H1 (cell line): Measurements from ENCODE around the gene LCN12. TPM values are rescaled to one million over a fixed set of nuclear protein-coding genes. Genes with fewer than 3 reads are reported as not detected.

Source experiments
- CTCF ChIA-PET: fragments of 300-600 bp; sonication (Branson Sonifier 250); formaldehyde crosslinking; loops from one replicate; lab custom pipeline; 2021; ENCODE audit not compliant: partially characterized antibody; lab: Charles Lee
- POLR2A ChIA-PET: fragments of 300-600 bp; sonication (Branson Sonifier 250); formaldehyde crosslinking; loops from one replicate; lab custom pipeline; 2021; ENCODE audit warnings: inconsistent platforms; ENCODE audit not compliant: partially characterized antibody; lab: Charles Lee
- DNase-seq, 2 experiments: peaks; one replicate each; pipeline versions ENCODE4 v3.0.0 to v3.0.0-alpha.2; 2010 to 2022; ENCODE audit warnings: low spot score in 2 of 2, low read depth in 1 of 2, mixed read lengths in 1 of 2
- FAIRE-seq: peaks from 2 replicates; lab custom pipeline; 2011; peaks lifted over from hg19 to GRCh38; lab: Jason Lieb, UNC
- H2AFZ ChIP-seq: 2 replicates; pipeline ENCODE4 v1.8.1; 2012; ENCODE audit warnings: low read length, inconsistent platforms
- H2AK5ac ChIP-seq: 2 replicates; pipeline ENCODE4 v1.6.1; 2013; ENCODE audit warnings: low read depth, low read length
- H2BK120ac ChIP-seq: replicated peaks from 2 replicates; pipeline ENCODE3; 2013; ENCODE audit warnings: low read depth, low read length, inconsistent platforms
- H2BK12ac ChIP-seq: 2 replicates; pipeline ENCODE4 v1.6.1; 2013; ENCODE audit warnings: low read depth, low read length
- H2BK15ac ChIP-seq: 2 replicates; pipeline ENCODE4 v1.6.1; 2013; ENCODE audit warnings: low read length
- H2BK20ac ChIP-seq: 2 replicates; pipeline ENCODE4 v1.6.1; 2013; ENCODE audit warnings: low read length
- H2BK5ac ChIP-seq: 2 replicates; pipeline ENCODE4 v1.6.1; 2013; ENCODE audit warnings: low read depth, low read length
- H3K14ac ChIP-seq: 2 replicates; pipeline ENCODE4 v1.6.1; 2013; ENCODE audit warnings: inconsistent platforms; ENCODE audit not compliant: insufficient read length
- H3K18ac ChIP-seq: 2 replicates; pipeline ENCODE4 v1.6.1; 2013; ENCODE audit warnings: low read length; ENCODE audit errors: extremely low read depth
- H3K23ac ChIP-seq: 2 replicates; pipeline ENCODE4 v1.6.1; 2013; ENCODE audit warnings: inconsistent platforms; ENCODE audit not compliant: insufficient read length
- H3K23me2 ChIP-seq: 2 replicates; pipeline ENCODE4 v1.6.1; 2013; ENCODE audit warnings: low read depth, low read length
- H3K27ac ChIP-seq: 2 replicates; pipeline ENCODE4 v1.6.1; 2011; ENCODE audit warnings: low read depth, low read length, inconsistent platforms
- H3K27me3 ChIP-seq, 4 experiments: replicated peaks in 1 of 4; 1 replicate in 1 of 4; 2 replicates in 3 of 4; pipeline versions ENCODE4 v1.6.1 to v1.8.1; 2011 to 2013; ENCODE audit warnings: low read length in 3 of 4, mild to moderate bottlenecking in 3 of 4, inconsistent platforms in 2 of 4, mixed read lengths in 2 of 4, moderate library complexity in 1 of 4; ENCODE audit not compliant: control insufficient read depth in 3 of 4, insufficient read depth in 3 of 4; ENCODE audit errors: extremely low read depth in 1 of 4
- H3K36me3 ChIP-seq, 4 experiments: 2 replicates each; pipeline versions ENCODE4 v1.6.1 to v1.8.1; 2011 to 2013; ENCODE audit warnings: mild to moderate bottlenecking in 4 of 4, low read length in 3 of 4, moderate library complexity in 2 of 4, control low read depth in 1 of 4, inconsistent platforms in 1 of 4; ENCODE audit not compliant: insufficient read depth in 4 of 4, control insufficient read depth in 2 of 4
- H3K4ac ChIP-seq: replicated peaks from 2 replicates; pipeline ENCODE3; 2013; ENCODE audit warnings: low read length, low read depth, mixed read lengths, inconsistent platforms; ENCODE audit not compliant: insufficient read length
- H3K4me1 ChIP-seq, 4 experiments: replicated peaks in 1 of 4; 1 replicate in 1 of 4; 2 replicates in 3 of 4; pipeline versions ENCODE4 v1.6.1 to v1.8.1; 2011 to 2013; ENCODE audit warnings: low read length in 3 of 4, inconsistent platforms in 2 of 4, mixed read lengths in 1 of 4; ENCODE audit not compliant: insufficient read depth in 4 of 4, control insufficient read depth in 3 of 4
- H3K4me2 ChIP-seq, 2 experiments: 2 replicates each; pipeline versions ENCODE4 v1.6.1 to v1.8.1; 2011 to 2013; ENCODE audit warnings: low read depth in 2 of 2, low read length in 2 of 2, control low read depth in 1 of 2, inconsistent platforms in 1 of 2, mild to moderate bottlenecking in 1 of 2; ENCODE audit not compliant: insufficient read depth in 1 of 2
- H3K4me3 ChIP-seq, 4 experiments: fragments of 200-600, 300-600 bp in 1 of 4; sonication (generic), shearing (Covaris generic), sonication (Bioruptor Twin) in 1 of 4; 2 replicates each; pipeline versions ENCODE4 v1.5.1 to v1.8.1; 2011 to 2016; ENCODE audit warnings: low read length in 4 of 4, low read depth in 3 of 4, control low read depth in 2 of 4, inconsistent platforms in 2 of 4, mild to moderate bottlenecking in 2 of 4, mixed read lengths in 1 of 4, moderate library complexity in 1 of 4; ENCODE audit not compliant: insufficient read depth in 2 of 4; ENCODE audit errors: extremely low read depth in 1 of 4
- H3K56ac ChIP-seq: replicated peaks from 2 replicates; pipeline ENCODE3; 2013; ENCODE audit warnings: low read depth, mild to moderate bottlenecking, mixed read lengths, low read length, inconsistent platforms; ENCODE audit not compliant: insufficient read length
- H3K79me1 ChIP-seq: 2 replicates; pipeline ENCODE4 v1.6.1; 2013; ENCODE audit warnings: low read depth, low read length, control low read depth
- H3K79me2 ChIP-seq, 2 experiments: 2 replicates each; pipeline versions ENCODE4 v1.6.1 to v1.8.1; 2012 to 2013; ENCODE audit warnings: low read length in 2 of 2, mild to moderate bottlenecking in 2 of 2, inconsistent platforms in 1 of 2; ENCODE audit not compliant: insufficient read depth in 2 of 2, control insufficient read depth in 1 of 2
- H3K9ac ChIP-seq, 4 experiments: replicated peaks in 1 of 4; 1 replicate in 1 of 4; 2 replicates in 3 of 4; pipeline versions ENCODE4 v1.6.1 to v1.8.1; 2011 to 2013; ENCODE audit warnings: low read depth in 3 of 4, low read length in 3 of 4, control low read depth in 2 of 4, mild to moderate bottlenecking in 2 of 4, moderate library complexity in 2 of 4, inconsistent platforms in 1 of 4; ENCODE audit errors: extremely low read depth in 1 of 4
- H3K9me3 ChIP-seq, 2 experiments: 2 replicates each; pipeline versions ENCODE4 v1.6.1 to v1.8.1; 2012 to 2013; ENCODE audit warnings: mild to moderate bottlenecking in 2 of 2, moderate library complexity in 2 of 2, control low read depth in 1 of 2, inconsistent platforms in 1 of 2, low read depth in 1 of 2, low read length in 1 of 2, mixed read lengths in 1 of 2; ENCODE audit not compliant: insufficient read depth in 2 of 2
- H4K20me1 ChIP-seq, 2 experiments: replicated peaks in 1 of 2; 2 replicates each; pipeline versions ENCODE3 to v1.8.1; 2011 to 2013; ENCODE audit warnings: inconsistent platforms in 2 of 2, low read length in 2 of 2, mild to moderate bottlenecking in 1 of 2; ENCODE audit not compliant: insufficient read depth in 2 of 2, control insufficient read depth in 1 of 2
- H4K5ac ChIP-seq: 2 replicates; pipeline ENCODE4 v1.6.1; 2013; ENCODE audit warnings: low read length, low read depth, mixed read lengths, inconsistent platforms; ENCODE audit not compliant: insufficient read length
- H4K8ac ChIP-seq: 2 replicates; pipeline ENCODE4 v1.8.0; 2013; ENCODE audit warnings: mild to moderate bottlenecking, moderate library complexity, low read length, inconsistent platforms; ENCODE audit not compliant: insufficient read depth; ENCODE audit errors: extremely low read depth
- H4K91ac ChIP-seq: replicated peaks from 2 replicates; pipeline ENCODE3; 2013; ENCODE audit warnings: low read length, mixed read lengths, inconsistent platforms; ENCODE audit not compliant: insufficient read length
- BRCA1 ChIP-seq: IDR thresholded peaks from 2 replicates; pipeline ENCODE4 v1.6.1; 2012; ENCODE audit warnings: low read depth, low read length, improper control_type of control experiment
- CBX5 ChIP-seq: fragments of 300-800, 300-1000 bp; sonication (generic); IDR thresholded peaks from 2 replicates; pipeline ENCODE4 v1.7.1; 2016; ENCODE audit warnings: antibody characterized with exemption, low read length, low read depth
- CTBP2 ChIP-seq: IDR thresholded peaks from 2 replicates; pipeline ENCODE4 v1.7.0; 2011; ENCODE audit warnings: borderline replicate concordance, mild to moderate bottlenecking, moderate library complexity, mixed read lengths, low read length; ENCODE audit not compliant: insufficient read depth, insufficient read length
- E2F6 ChIP-seq: IDR thresholded peaks from 2 replicates; pipeline ENCODE4 v1.6.1; 2012; ENCODE audit warnings: inconsistent platforms
- FOSL1 ChIP-seq: IDR thresholded peaks from 2 replicates; pipeline ENCODE4 v1.6.1; 2011; ENCODE audit warnings: mild to moderate bottlenecking, low read depth, low read length, moderate library complexity; ENCODE audit not compliant: insufficient read depth
- HDAC6 ChIP-seq: IDR thresholded peaks from one replicate; pipeline ENCODE4 v1.7.1; 2012; ENCODE audit warnings: low read depth, mild to moderate bottlenecking, inconsistent platforms, low read length, moderate library complexity
- JUN ChIP-seq: IDR thresholded peaks from 2 replicates; pipeline ENCODE4 v1.6.1; 2011; ENCODE audit warnings: low read depth, mild to moderate bottlenecking, improper control_type of control experiment, low read length
- KDM1A ChIP-seq: fragments of 200-600, 300-600 bp; sonication (generic); IDR thresholded peaks from 2 replicates; pipeline ENCODE4 v1.7.1; 2016; ENCODE audit warnings: mild to moderate bottlenecking, low read length, borderline replicate concordance
- KDM4A ChIP-seq: IDR thresholded peaks from one replicate; pipeline ENCODE4 v1.7.1; 2012; ENCODE audit warnings: low read depth, mild to moderate bottlenecking, moderate library complexity, low read length, inconsistent platforms; ENCODE audit not compliant: severe bottlenecking
- POLR2AphosphoS5 ChIP-seq: IDR thresholded peaks from 2 replicates; pipeline ENCODE4 v1.6.1; 2011; ENCODE audit warnings: low read depth, low read length
- RNF2 ChIP-seq: fragments of 200-900, 300-1000 bp; sonication (generic); IDR thresholded peaks from 2 replicates; pipeline ENCODE4 v1.7.1; 2016; ENCODE audit warnings: borderline replicate concordance, low read depth, mild to moderate bottlenecking, antibody characterized with exemption, low read length; ENCODE audit not compliant: poor library complexity, severe bottlenecking; ENCODE audit errors: missing control alignments
- SP4 ChIP-seq: IDR thresholded peaks from 2 replicates; pipeline ENCODE4 v1.6.1; 2012; ENCODE audit warnings: low read length, inconsistent platforms
- TAF7 ChIP-seq: optimal IDR thresholded peaks from 2 replicates; pipeline ENCODE3; 2011; ENCODE audit warnings: low read depth, mild to moderate bottlenecking, inconsistent platforms, low read length, moderate library complexity, borderline replicate concordance
- WGBS, 2 experiments: shearing (Covaris generic) in 1 of 2; methylation state at CpG; one replicate each; pipeline versions ENCODE4 v1.1.6 to v1.1.7; 2013 to 2015; ENCODE audit warnings: low lambda C conversion rate in 2 of 2, mixed read lengths in 2 of 2, inconsistent platforms in 1 of 2, low coverage in 1 of 2, missing lambda C conversion rate in 1 of 2; ENCODE audit not compliant: insufficient replicate concordance in 2 of 2, insufficient coverage in 1 of 2, insufficient read length in 1 of 2; ENCODE audit errors: extremely low coverage in 1 of 2, missing lambda C conversion rate in 1 of 2; 5-methylcytosine and 5-hydroxymethylcytosine counted together
- polyA plus RNA-seq, 7 experiments: library from polyadenylated mRNA; depleted of rRNA in 3 of 7; stranded (reverse) in 5 of 7; unstranded in 2 of 7; fragments of >200 nt in 5 of 7; fragments of 200-250 nt in 2 of 7; gene quantifications; 1 replicate in 5 of 7; 2 replicates in 1 of 7; 4 replicates in 1 of 7; pipeline versions ENCODE4 v1.2.1 to v1.2.3, GENCODE V29; 2011 to 2013; ENCODE audit warnings: missing spikeins in 2 of 7, mixed read lengths in 2 of 7
- total RNA-seq: library from RNA; stranded (reverse); fragmentation: NEBNext Ultra II Directional; extraction: Animal tissue kit (Norgen Biotek cat#: 25700); gene quantifications from 2 replicates; pipeline ENCODE4 v1.2.1, GENCODE V29; 2021

Gene LCN12
- total and polyA plus RNA-seq, 2 of the 8 experiments (the other 6 are each of a cell fraction or from before 2014, with no cell fraction given), result 1.1 to 1.7 TPM

- DNase-seq, result no peak
- Histone ChIP-seq H3K23ac (no peak overlapping the region), H3K4me3 (no peak overlapping the region), H3K4me2 (no peak overlapping the region), H2BK12ac (no peak overlapping the region), H3K27ac (no peak overlapping the region), H4K20me1 (peaks cover 0 to 8% of the 10 kb centered on the region in 2 experiments), H3K4me1 (no peaks in the 10 kb centered on the region), H3K18ac (no peak overlapping the region), H3K79me2 (no peaks in the 10 kb centered on the region), H2BK120ac (no peak overlapping the region), H3K27me3 (no peaks in the 10 kb centered on the region), H3K9me3 (no peaks in the 10 kb centered on the region), H3K36me3 (peaks cover 20 to 40% (median 35%) of the 10 kb centered on the region in 4 experiments), H3K4ac (no peak overlapping the region), H3K56ac (no peak overlapping the region), H2BK20ac (no peak overlapping the region), H3K23me2 (no peaks in the 10 kb centered on the region), H3K9ac (no peak overlapping the region), H2BK15ac (no peak overlapping the region), H3K14ac (no peak overlapping the region), H4K8ac (no peak overlapping the region), H4K91ac (no peak overlapping the region), H2BK5ac (no peak overlapping the region), H2AK5ac (no peak overlapping the region), H2AFZ (no peak overlapping the region), H3K79me1 (peaks cover 5% of the 10 kb centered on the region; the same call in 1 of the 2 replicates), H4K5ac (no peak overlapping the region)
- POLR2A ChIA-PET, result interaction anchor here (0.6 to 1.2 kb wide), 2 partner anchors 38 to 74 kb away, joined by 3 read pairs; no protein-coding TSS in a partner anchor
- CTCF ChIA-PET, result interaction anchor here (0.7 to 4.3 kb wide), 2 partner anchors 81 to 608 kb away, joined by 3 to 16 read pairs; partner anchors contain the start of gene AJM1
- FAIRE-seq, result no peak
- WGBS, 2 experiments, result 95% methylated on average over 19 of the region's 19 CpGs; no CpG with 5 or more reads in 1 of the 2 experiments
- no peak for TF ChIP-seq POLR2AphosphoS5
- TF ChIP-seq RNF2, result no peak
- TF ChIP-seq BRCA1, result no peak
- TF ChIP-seq JUN, result no peak
- TF ChIP-seq E2F6, result no peak
- TF ChIP-seq KDM4A, result no peak
- no peak for TF ChIP-seq SP4
- no peak for TF ChIP-seq HDAC6
- no peak for TF ChIP-seq CTBP2
- no peak for TF ChIP-seq TAF7
- no peak for TF ChIP-seq KDM1A
- TF ChIP-seq CBX5, result no peak
- TF ChIP-seq FOSL1, result no peak
Measured at GRCh38 chr9:136923881-136924280, 28.2 kb upstream of the LCN12 start.
